NCI-H748 (cell line): ENCODE measurements around the gene KIAA0319L.

Source experiments
- DNase-seq: peaks from one replicate; lab custom pipeline; 2025; ENCODE audit not compliant: unreplicated experiment; lab: John Stamatoyannopoulos, UW

Gene KIAA0319L

GRCh38 chr1:35394386-35394785 lies 162.8 kb downstream of the KIAA0319L start:
- no peak for DNase-seq

- DNase-seq, result no peak
These were observed 166.4 kb downstream of the KIAA0319L start for GRCh38 chr1:35390600-35391494.

- no peak for DNase-seq
These were observed 170.2 kb downstream of the KIAA0319L start for GRCh38 chr1:35386959-35387358.

- no peak for DNase-seq
These were observed 170.9 kb downstream of the KIAA0319L start for GRCh38 chr1:35386290-35386689.
